ENCODE results near the gene DPH6. TPM values are rescaled to one million over a fixed set of nuclear protein-coding genes. Genes with fewer than 3 reads are reported as not detected.

Gene DPH6
- total RNA-seq, 1 donor from 2014 or later, result 14.2 TPM

DNA sequence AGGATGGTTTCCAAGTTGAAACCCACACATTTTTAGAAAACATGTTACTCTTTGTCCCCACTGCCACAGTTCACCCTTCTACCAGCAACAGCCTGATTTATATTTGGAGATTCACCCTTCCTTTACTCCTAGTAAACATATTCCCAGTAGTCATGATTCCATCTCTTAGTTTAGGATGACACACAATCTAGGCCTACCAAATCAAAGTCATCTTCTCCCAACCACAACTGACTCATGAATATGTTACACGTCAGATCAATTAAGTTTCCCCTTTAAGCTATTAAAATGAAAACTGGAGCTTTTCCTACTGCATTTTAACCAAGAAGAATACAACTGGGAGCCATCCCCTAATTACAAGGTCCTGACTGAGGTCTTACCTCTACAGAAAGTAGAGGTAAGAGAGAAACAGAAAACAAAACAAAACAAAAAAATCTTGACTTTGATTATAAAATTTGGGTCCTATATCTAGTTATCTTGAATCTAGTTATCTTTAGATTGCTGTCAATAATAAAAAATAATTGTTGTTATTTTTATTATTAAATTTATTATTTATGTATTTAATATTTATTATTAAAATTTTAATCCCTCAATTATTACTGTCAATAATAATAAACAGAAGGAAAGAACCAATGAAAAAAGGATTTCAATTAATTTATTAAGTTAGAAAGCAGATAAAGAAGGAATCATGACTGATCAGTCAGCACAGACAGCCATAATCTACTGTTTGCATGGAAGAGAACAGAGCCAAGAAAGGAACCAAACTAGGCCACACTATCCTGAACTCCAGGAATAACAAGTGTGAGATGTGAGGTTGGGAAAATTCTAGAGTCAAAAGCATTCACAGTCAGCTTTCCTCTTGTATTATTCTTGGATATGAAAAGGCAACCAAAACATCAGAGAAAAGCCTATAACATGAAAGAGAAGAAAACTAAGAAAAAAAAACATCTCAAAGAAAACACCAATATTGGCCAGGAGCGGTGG, 12.5 kb downstream of the DPH6 start:
- no peaks in the 10 kb centered on the region for H3K9me3 Mint-ChIP-seq (ENCODE audit: unreplicated experiment)
- no peak for DNase-seq
- H3K27me3 Mint-ChIP-seq (ENCODE audit: unreplicated experiment), result no peaks in the 10 kb centered on the region
- H3K27ac Mint-ChIP-seq (ENCODE audit: unreplicated experiment), result no peak overlapping the region
- no peak overlapping the region for H3K4me3 Mint-ChIP-seq (ENCODE audit: unreplicated experiment)
- H3K4me1 Mint-ChIP-seq (ENCODE audit: low read depth, unreplicated experiment), result no peaks in the 10 kb centered on the region
- H3K36me3 Mint-ChIP-seq (ENCODE audit: unreplicated experiment), result no peaks in the 10 kb centered on the region
- TF ChIP-seq, protein P1, sequence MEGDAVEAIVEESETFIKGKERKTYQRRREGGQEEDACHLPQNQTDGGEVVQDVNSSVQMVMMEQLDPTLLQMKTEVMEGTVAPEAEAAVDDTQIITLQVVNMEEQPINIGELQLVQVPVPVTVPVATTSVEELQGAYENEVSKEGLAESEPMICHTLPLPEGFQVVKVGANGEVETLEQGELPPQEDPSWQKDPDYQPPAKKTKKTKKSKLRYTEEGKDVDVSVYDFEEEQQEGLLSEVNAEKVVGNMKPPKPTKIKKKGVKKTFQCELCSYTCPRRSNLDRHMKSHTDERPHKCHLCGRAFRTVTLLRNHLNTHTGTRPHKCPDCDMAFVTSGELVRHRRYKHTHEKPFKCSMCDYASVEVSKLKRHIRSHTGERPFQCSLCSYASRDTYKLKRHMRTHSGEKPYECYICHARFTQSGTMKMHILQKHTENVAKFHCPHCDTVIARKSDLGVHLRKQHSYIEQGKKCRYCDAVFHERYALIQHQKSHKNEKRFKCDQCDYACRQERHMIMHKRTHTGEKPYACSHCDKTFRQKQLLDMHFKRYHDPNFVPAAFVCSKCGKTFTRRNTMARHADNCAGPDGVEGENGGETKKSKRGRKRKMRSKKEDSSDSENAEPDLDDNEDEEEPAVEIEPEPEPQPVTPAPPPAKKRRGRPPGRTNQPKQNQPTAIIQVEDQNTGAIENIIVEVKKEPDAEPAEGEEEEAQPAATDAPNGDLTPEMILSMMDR (IDR thresholded peaks at IDR 0.05; ENCODE audit: partially characterized antibody, unreplicated experiment), result no peak

DNA sequence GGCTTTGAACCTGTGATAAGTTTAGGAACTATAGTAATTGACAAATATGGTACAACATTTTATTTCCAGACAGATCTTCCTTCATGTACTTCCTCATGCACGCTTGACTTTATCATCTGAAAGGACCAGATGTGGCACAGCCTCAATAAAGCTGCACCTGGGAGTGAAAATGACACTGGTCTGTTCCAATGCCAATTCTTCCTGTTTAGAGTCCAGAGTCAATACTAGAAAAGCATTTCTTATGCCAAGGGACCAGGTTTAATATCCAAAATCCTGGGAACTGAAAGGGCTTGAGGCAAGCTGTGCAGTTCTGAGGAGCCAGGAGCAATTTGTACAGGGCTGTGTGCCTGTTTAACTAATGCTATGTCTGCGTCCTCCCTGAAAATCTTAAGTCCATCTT, 15.3 kb downstream of the DPH6 start:
- Mint-ChIP-seq H3K27ac (ENCODE audit: unreplicated experiment) (no peak overlapping the region), H3K36me3 (ENCODE audit: unreplicated experiment) (no peaks in the 10 kb centered on the region), H3K4me1 (ENCODE audit: low read depth, unreplicated experiment) (no peaks in the 10 kb centered on the region), H3K4me3 (ENCODE audit: unreplicated experiment) (no peak overlapping the region), H3K27me3 (ENCODE audit: unreplicated experiment) (no peaks in the 10 kb centered on the region), H3K9me3 (ENCODE audit: unreplicated experiment) (no peaks in the 10 kb centered on the region)
- no peak for DNase-seq
- TF ChIP-seq, protein P1 (IDR thresholded peaks at IDR 0.05; ENCODE audit: partially characterized antibody, unreplicated experiment), result no peak

DNA sequence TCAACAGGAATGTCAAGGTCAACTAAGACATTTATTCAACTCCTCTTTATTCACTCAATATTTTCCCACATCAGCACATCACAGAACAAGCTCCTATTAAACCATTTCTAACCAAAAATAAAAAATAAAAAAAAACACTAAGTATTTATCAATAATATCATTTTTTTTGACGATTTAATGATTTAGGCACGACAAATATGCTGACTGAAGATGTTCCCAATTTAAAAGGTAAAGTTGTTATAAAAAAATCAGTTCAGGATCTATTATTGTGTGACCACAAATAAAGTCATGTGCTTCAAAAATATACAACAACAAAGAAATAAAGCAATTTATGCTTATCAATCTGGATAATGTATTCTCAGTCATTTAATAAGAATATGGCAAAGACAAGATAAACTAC, 16.2 kb downstream of the DPH6 start:
- TF ChIP-seq, protein P1 (IDR thresholded peaks at IDR 0.05; ENCODE audit: partially characterized antibody, unreplicated experiment), result no peak
- H3K36me3 Mint-ChIP-seq (ENCODE audit: unreplicated experiment), result no peaks in the 10 kb centered on the region
- no peaks in the 10 kb centered on the region for H3K27me3 Mint-ChIP-seq (ENCODE audit: unreplicated experiment)

DNA sequence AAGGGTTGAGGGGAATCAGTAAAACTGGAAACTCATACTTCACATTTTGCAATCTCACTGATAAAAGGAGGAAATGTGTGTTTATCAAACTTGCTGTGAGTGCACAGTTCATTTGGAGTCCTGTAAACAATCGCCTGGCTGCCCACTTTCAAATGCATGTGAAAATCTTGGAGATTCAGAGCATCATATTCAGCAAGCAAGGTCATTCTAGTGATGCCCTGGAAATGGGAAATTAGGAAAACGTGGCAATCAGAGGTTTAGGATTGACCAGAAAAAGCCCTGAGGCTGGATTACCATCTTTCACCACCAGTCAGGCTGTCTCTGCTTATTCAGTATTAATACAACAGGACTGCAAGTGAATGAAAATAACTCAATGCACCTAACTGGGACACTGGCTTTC, 23.9 kb downstream of the DPH6 start:
- DNase-seq, result no peak
- Mint-ChIP-seq H3K4me3 (ENCODE audit: unreplicated experiment) (no peak overlapping the region), H3K36me3 (ENCODE audit: unreplicated experiment) (no peaks in the 10 kb centered on the region), H3K4me1 (ENCODE audit: low read depth, unreplicated experiment) (peaks cover 6% of the 10 kb centered on the region), H3K27me3 (ENCODE audit: unreplicated experiment) (no peaks in the 10 kb centered on the region), H3K27ac (ENCODE audit: unreplicated experiment) (no peak overlapping the region), H3K9me3 (ENCODE audit: unreplicated experiment) (no peaks in the 10 kb centered on the region)
- TF ChIP-seq, protein P1 (IDR thresholded peaks at IDR 0.05; ENCODE audit: partially characterized antibody, unreplicated experiment), result peak; percentile 32

More for the DNA sequence above, 16.2 kb downstream of the DPH6 start:
- H3K9me3 Mint-ChIP-seq (ENCODE audit: unreplicated experiment), result no peaks in the 10 kb centered on the region
- no peak overlapping the region for H3K27ac Mint-ChIP-seq (ENCODE audit: unreplicated experiment)
- no peaks in the 10 kb centered on the region for H3K4me1 Mint-ChIP-seq (ENCODE audit: low read depth, unreplicated experiment)
- no peak overlapping the region for H3K4me3 Mint-ChIP-seq (ENCODE audit: unreplicated experiment)
- no peak for DNase-seq

DNA sequence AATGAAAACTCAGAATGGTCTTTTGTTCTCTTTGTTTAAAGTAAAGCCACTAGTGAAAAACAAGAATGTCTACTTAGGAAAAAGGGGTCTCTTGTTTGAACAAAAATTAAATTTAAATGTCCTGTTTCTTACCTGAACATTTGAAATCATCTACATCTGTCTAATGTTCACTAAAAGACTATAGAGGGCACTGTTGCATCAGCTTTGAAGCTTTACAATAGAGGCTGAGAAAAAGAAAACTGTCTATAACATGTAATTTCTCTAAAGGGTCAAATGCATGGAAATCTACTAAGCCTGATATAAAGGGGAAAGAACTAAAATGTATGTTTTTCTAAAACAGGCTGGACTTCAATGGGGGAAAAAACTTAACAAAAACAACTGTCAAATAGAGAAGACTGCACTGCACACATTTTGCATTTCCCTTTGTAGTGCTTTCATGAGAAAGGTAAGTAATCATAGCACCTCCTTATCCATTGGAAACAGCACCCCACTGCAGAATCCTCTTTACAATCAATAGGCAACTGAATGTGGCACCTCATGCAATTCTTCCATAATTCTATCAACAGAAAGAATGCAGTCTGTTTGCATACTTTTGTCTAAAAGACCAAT, 26.3 kb downstream of the DPH6 start:
- H3K36me3 Mint-ChIP-seq (ENCODE audit: unreplicated experiment), result no peaks in the 10 kb centered on the region
- no peak overlapping the region for H3K4me3 Mint-ChIP-seq (ENCODE audit: unreplicated experiment)
- TF ChIP-seq, protein P1 (IDR thresholded peaks at IDR 0.05; ENCODE audit: partially characterized antibody, unreplicated experiment), result peak; percentile 45
- no peak overlapping the region for H3K27ac Mint-ChIP-seq (ENCODE audit: unreplicated experiment)
- H3K27me3 Mint-ChIP-seq (ENCODE audit: unreplicated experiment), result no peaks in the 10 kb centered on the region
- H3K4me1 Mint-ChIP-seq (ENCODE audit: low read depth, unreplicated experiment), result peaks cover 6% of the 10 kb centered on the region
- no peaks in the 10 kb centered on the region for H3K9me3 Mint-ChIP-seq (ENCODE audit: unreplicated experiment)
- DNase-seq, result no peak
